GM19239 (cell line): Measurements from ENCODE around the gene GALNT2.

Experiments
- DNase-seq: peaks from one replicate; pipeline ENCODE4 v3.0.0; 2011; ENCODE audit warnings: low spot score; ENCODE audit not compliant: insufficient read length
- FAIRE-seq: peaks from 2 replicates; lab custom pipeline; 2011; peaks lifted over from hg19 to GRCh38; lab: Jason Lieb, UNC

Gene GALNT2

DNA sequence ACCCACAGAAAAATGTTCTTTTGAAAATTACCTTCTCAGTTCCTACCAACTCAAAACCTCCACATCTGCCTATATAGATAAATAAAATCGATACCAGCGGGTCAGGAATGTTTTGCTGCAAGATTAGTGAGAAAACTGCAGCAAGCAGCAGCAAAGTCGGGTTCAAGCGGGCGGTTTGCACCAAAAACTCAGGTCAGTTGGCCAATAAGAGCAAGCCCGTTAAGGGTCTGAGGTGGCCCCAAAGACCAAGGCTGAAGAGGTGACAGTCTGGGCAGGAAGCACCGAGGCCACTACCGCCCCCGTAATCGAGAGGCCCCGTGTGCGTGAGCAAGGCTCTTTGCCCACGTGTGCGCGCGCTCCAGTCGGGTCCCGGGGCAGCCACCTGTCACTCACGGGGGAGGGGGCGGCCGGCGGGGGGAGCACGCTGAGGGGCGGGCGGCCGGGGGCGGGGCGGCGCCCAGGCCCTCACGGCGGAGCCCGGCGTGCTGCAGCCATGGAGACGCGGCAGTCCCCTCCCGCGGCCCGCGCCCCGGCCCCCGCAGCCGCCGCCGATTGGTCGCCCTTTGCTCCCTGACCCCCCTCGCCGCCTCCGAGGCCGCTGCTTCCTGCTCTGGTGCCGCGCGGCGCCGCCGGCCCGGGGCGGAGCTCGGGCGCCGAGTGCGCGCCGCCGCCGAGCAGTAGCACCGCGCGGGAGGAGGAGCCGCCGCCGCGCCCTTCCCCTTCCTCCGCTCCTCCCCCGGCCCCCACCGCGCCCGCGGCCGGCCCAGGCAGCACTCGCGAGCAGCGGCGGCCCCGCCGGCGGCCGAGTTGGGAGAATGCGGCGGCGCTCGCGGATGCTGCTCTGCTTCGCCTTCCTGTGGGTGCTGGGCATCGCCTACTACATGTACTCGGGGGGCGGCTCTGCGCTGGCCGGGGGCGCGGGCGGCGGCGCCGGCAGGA, at the start of gene GALNT2:
Gene GALNT2 (plus strand): TSS at position 773 of the 939 bp plus-strand sequence. CDS start 43 bp downstream, at position 816.
- FAIRE-seq (peak; percentile 23), DNase-seq (peak; percentile 93)

DNA sequence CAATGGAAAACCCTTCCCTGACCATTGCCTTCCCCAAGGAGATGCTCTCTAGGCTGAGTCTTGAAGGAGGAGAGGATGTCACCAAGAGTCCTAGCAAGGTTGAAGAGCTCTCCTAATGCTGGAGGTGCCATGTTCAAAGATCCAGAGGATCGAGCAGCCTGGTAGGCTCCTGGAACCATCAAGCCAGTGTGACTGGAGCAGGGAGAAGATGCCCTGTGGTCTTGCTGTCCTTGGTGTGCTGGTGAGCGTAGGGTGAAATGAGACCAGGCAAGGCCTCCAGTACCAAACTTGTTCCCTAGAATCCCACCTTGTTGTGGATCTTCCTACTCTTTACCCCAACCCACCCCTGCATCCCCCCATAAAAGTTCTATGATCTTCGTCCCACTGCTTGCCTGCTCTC, 46.6 kb upstream of the GALNT2 start:
- FAIRE-seq, result no peak
- no peak for DNase-seq

DNA sequence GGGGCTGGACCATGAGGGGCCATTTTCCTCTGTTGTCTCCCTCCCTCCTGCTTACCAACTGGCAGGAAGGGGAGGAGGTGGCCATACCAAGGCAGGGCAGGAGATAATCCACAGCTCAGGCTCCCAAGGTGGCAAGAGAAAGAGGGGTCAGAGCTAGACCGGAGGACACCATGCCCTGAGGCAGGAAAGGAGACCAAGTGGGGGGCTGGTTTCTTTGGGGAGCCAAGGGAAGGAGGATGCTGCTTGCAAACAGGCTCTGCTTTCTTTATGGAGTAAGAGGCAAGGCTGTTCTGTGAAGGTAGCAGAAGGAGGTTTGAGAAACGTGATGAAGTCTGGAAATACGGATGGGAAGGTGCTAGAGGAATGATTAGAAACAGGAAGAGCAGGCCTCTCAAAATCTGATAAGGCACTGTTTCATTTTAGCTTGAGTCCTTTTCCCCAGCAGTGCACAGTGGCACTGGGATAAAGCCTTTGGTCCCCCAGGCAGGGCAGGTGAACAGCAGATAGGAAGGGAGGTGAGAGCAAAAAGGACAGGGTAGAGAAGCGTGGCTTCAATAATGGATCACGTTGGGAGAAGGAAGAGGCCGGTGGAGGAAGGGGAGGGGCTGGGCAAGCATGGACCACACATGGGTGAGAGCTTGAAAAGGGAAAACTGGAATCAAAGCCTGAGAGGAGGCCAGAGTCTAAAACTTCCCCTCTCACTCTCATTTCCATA, 44.2 kb upstream of the GALNT2 start:
- no peak for DNase-seq
- FAIRE-seq, result no peak

DNA sequence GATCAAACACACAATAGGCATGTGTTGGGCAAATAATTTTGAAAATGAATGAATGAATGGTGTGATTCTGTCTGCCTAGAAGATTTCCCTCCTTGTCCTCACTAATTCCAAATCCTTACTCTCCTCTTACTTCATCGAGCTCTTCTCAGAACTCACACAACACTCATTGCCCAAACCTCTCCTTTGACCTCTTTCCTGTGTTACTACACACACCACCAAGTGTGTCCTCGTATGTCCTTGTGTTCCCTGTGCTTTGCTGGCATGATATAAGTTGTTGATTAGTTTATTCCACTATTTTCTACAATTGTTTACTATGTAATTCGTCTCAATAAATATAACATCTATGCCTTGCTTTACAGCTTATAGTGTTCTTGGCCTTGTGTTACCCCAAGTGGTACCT, 41.4 kb upstream of the GALNT2 start:
- FAIRE-seq, result no peak
- no peak for DNase-seq

DNA sequence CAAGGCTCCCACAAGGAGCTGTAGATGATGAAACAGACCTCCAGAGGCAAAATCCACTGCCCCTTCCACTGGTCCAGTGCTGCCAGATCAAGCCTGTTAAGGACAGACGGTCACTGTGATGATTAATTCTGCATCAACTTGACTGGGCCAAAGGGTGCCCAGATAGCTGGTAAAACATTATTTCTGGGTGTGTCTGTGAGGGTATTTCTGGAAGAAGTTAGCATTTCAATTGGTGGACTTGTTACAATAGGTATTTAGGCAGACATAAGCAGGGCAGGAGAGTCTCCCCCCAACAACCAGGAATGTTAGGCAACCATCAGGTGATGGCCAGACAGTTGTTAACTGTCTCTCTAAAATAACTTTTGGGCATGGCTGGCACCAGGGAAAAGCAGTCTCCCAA, 40.9 kb upstream of the GALNT2 start:
- DNase-seq, result no peak
- FAIRE-seq, result no peak

DNA sequence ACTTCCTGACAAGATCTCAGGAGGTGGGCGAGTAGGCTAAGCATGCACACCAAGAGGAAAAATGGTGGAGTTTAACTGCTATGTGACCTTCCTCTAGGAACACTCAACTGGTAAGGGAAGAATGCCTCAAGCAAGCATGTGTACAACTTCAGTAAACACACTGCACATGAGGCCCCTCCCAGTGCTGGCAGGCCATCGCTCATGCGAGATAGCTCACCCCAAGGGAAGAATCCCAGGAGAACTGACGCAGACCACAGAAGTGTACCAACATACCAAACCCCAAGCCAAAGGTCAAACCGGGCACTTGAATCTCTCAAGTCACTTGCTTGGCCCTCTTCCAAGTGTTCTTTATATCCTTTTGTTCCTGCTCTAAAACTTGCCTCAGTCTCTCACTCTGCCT, 40.5 kb upstream of the GALNT2 start:
- no peak for FAIRE-seq

DNA sequence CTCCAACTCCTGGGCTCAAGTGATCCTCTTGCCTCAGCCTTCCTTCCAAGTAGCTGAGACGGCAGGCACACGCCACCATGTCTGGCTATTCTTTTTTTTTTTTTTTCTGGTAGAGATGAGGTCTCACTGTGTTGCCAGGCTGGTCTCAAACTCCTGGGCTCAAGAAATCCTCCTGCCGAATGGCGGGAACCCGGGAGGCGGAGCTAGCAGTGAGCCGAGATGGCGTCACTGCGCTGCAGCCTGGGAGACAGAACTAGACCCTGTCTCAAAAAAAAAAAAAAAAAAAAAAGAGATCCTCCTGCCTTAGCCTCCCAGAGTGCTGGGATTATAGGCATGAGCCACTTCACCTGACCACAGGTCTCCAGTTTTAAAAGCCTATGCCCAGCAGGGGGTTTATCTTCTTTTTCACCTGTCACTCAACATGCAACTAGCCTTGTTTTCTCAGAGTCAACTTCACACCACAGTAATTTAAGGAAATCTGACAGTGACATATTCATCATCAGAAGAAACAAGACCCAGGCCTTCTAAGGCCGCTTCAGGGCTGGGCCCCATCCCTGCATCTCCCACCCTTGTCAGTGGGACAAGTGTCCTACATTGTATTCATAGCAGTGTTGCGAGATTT, 38.3 kb upstream of the GALNT2 start:
- no peak for DNase-seq

More for the DNA sequence above, 40.5 kb upstream of the GALNT2 start:
- DNase-seq, result no peak

DNA sequence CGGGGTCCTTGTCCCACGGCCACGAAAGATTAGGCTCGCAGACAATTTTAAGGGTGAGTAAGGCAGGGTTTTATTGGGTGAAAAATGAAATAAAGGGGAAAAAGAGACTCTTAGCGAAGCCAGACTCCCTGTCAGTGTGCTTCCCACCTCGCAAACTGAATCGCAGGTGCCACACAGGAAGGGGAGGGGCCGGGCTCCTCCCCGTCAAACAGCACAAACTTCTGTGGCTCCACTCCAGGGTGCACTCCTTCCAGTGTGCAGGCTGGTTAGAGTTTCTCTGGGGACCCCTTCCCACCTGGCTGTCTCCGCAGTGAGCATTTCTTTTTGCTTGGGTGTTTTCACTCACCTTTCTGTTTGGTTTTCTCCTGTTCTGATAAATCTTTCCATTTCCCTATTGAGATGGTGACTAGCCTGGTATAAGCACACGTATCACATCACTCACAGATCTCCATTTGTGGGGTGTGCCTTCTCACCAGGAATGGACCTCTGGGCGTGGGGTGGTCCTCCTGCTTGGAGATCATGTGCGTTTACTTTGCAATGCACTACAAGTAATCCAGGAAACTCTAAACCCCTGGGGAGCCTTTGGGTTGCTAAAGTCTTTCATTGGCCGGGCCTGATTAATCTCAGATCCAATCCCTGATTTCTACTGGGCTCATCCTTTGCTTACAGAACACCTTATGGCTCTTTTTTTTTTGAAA, 37.6 kb upstream of the GALNT2 start:
- no peak for FAIRE-seq
- no peak for DNase-seq

More for the DNA sequence above, 38.3 kb upstream of the GALNT2 start:
- no peak for FAIRE-seq

DNA sequence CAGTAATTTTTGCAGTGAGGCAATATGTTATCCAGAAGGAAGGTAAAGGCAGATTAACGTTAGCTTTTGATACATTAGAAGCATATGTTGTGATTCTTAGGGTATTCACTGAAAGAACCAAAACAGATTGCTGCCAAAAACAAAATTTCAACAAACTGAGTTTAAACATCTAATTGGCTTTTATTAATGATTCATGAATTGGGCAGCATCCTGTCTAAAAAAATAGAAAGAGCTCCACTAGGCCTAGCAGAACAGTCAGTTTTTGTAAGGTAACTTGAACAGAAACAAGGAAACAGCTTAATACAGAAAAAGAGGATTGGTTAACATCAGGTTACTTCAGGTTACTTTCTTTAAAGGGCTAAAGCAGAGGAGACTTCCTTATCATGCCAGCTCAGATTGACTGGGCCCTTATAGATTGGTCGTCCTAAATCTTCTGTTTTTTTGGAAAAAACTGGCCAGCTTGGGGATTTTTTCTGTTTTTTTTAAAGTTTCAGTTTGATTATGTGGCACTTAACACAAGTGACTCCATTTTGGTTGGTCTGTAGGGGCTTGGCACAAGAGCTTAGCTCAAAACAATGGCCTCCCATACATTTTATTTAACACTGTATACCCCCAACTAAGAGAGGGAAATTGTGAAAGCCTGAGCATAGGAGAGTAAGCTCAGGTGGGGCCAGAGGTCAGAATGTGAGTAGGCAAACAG, 36.8 kb upstream of the GALNT2 start:
- no peak for DNase-seq
- no peak for FAIRE-seq

DNA sequence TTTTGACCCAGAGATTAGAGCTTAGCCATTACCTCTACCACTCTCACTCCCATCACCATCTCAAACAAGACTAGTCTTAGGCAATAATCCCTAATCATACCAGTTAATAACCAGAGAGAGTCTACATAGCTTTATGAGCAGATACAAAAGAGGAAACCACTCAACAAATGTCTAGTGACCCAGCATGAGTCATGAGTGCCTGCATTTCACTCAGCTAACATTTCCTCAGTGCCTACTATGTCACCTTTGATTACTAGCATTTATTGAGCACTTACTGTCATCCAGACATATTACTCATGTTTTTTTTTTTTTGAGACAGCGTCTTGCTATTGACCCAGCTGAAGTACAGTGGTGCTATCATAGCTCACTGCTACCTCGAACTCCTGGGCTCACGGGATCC, 35.9 kb upstream of the GALNT2 start:
- no peak for DNase-seq
- FAIRE-seq, result no peak

DNA sequence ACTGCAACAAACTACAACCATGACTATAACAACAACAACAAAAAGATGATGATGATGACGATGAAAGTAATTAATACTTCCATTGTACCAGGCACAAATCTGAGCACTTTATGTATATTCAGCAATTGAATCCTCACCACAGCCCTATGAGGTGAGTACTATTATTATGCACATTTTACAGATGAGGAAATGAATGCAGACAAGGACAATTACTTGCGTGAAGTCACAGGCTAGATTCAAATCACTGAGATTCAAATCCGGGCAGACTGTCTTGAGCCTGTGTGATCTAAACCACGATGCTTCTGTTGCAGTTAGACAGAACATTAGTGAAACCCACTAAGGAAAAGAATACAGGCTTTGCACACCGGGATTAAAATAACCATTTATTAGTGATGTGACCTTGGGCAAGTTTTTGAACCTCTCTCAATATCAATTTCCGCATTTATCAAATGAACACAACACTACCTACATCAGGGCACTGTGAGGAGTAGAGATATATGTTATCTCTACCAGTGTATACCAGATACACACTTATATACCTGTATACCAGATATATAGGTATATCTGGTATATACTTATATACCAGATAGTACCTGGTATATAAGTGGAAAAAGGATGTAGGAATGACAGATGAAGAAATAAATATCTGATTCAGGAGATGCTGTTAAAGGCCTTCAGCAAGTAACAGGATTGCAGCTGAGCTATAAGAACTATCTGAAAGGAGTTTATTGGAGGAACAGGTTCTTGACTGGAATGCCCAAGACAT, 34.3 kb upstream of the GALNT2 start:
- DNase-seq, result no peak
- FAIRE-seq, result no peak

DNA sequence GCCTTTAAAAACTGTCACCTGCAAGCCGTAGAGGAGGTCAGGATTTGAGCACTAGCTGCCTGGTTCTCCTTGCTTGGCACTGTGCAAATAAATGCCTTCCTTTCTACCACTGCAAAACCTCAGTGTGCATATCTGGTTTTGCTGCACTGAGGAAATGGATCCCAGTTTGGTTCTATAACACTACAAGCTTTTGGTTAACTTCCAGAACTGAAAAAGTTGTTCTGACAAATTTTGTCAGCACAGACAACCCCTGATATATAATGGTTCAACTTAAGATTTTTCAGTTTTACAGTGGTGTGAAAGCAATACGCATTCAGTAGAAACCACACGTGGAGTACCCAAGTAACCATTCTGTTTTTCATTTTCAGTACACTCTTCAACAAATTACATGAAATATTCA, 29.8 kb upstream of the GALNT2 start:
- FAIRE-seq, result peak; percentile 66
- no peak for DNase-seq

DNA sequence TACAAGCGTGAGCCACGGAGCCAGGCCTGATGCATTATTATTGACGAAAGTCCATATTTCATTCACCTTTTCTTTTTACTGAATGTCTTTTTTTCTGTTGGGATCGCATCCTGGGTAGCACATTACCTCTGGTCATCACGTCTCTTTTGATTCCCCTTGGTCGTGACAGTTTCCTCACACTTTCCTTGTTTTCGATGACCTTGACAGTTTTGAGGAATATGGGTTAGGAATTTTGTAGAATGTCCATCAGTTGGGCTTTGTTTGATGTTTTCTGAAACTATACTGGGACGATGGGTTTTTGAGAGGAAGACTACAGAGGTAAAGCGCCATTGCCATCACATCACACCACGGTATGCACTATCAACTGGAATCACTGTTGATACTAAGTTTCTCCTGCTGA, 26.6 kb upstream of the GALNT2 start:
- DNase-seq (no peak), FAIRE-seq (no peak)

DNA sequence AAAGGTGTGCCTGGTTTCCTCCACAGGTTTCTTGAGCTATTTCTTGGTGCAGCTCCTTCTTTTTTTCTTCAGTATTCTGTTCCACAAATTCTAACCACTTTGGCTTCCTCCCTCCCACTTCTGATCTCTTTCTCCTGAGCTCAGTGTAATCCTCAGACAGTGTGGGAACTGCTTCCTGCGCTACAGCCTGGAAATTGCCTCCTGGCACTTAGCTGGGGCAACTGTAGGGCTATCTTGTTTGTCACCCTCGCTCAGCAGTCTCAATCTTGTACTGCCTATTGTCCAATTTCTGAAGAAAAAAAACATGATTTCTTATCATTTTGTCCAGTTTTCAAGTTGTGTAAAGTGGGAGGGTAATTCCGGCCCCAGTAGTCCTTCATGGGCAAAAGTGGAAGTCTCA, 24.0 kb upstream of the GALNT2 start:
- DNase-seq (no peak), FAIRE-seq (no peak)

DNA sequence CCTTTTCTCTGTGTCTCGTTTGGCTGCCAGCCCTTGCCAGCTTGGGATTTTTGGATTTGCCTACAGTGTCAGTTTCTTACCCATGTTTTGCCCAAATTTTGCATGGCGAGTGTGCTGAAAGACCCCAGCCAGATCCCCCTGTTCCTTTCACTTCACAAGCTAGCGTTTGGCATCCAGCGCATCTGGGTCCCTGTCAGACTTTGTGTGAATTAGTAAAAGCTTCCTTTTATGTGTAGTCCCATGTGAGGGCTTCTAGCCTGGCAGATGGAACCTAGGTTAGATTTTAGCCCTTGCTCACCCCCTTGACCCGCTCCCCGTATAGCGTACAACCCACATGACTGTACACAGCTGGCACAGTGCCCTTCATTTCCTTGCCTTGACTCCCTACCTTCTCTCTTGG, 22.3 kb upstream of the GALNT2 start:
- FAIRE-seq, result no peak
- no peak for DNase-seq

DNA sequence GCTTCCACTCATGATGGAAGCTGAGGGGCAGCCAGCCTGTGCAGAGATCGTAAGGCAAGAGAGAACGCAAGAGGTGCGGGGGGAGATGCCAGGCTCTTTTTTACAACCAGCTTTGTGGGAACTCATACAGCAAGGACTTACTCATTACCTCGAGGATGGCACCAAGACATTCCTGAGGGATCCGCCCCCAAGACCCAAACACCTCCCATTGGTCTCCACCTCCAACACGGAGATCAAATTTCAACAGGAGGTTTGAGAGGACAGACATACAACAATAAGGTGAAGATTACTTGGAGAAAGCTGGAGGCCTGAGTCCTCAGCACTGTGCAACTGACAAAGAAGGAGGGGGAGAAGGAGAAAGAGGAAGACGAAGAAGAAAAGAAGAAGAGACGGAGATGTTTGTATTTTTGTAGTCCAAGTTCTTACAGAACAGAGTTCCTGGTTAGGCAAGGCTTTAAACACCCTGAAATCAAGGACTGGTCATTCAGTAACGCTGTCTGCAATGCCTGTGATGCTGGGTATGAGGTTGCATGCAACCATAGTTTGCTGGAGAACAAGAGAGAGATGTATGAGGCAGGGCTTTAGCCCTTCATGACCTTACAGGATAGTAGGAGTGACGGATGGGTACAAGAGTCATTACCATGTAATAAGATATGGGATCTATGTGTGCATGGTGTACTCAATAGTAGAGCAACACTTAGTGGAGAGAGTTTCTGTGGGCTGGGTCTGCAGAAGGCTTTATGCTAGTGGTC, 19.7 kb upstream of the GALNT2 start:
- FAIRE-seq (no peak), DNase-seq (no peak)

DNA sequence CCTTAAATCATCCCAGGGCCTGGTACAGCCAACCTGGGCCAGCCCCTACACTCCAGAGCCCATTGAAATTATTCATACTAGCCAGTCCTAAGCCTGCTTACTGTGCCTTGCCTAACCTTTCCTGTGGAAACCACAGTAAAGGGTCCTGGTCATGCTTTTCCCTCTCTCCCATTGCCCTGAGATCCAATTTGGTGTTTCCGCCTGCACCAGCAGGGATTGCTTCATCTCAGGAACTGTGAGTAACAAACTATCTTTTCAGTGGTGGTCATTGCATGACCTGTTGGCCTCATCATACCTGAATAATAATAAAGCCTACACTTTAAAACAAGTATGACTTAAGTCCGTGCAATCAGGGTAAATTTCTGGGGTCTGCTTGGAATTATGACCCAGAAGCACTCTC, 18.7 kb upstream of the GALNT2 start:
- DNase-seq (no peak), FAIRE-seq (no peak)

DNA sequence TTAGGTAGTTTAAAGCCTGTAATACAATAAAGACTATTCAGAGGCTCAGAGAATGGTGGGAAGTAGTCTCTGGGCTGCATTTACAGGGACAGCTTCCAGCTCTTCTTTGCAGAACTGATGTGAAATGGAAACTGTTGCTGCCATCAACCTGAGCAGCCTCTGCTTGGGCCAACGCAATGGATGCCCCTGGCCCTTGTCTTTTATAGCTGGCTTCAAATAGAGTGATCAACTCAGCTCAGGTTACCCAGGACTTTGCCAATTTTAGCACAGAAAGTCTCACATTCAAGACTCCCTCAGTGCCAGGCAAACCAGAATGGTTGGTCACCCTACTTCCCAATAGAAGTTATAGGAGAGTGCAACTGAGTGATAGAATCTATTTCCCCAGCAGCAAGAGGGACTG, 18.1 kb upstream of the GALNT2 start:
- DNase-seq (no peak), FAIRE-seq (no peak)
